GM12878 (cell line): ENCODE results near the gene LRRN2. TPM values are rescaled to one million over a fixed set of nuclear protein-coding genes. Genes with fewer than 3 reads are reported as not detected.

Experiments used
- ATAC-seq: fragments of 200-7000 bp; cut with Tn5 transposase; 3 replicates; pipeline ENCODE4 v1.9.1; 2020; ENCODE audit warnings: mild to moderate bottlenecking, moderate library complexity
- BruUV-seq: library from RNA; stranded (reverse); fragments of 400-500 nt; replicated peaks from 2 replicates; lab custom pipeline; 2021; lab: Mats Ljungman, UMichigan
- CTCF ChIA-PET: fragments of 300-600 bp; sonication (Branson Sonifier 250); formaldehyde crosslinking; extraction: SDS; loops from one replicate; lab custom pipeline; 2021; ENCODE audit warnings: inconsistent platforms; lab: Yijun Ruan, JAX
- POLR2A ChIA-PET: fragments of 350-600 bp; formaldehyde crosslinking; extraction: SDS; loops from one replicate; lab custom pipeline; 2021; ENCODE audit warnings: inconsistent platforms; lab: Charles Lee
- RAD21 ChIA-PET: fragments of 300-600 bp; sonication (Branson Sonifier 250); formaldehyde crosslinking; loops from one replicate; lab custom pipeline; 2023; ENCODE audit warnings: antibody characterized with exemption; ENCODE audit not compliant: unreplicated experiment; lab: Charles Lee
- SMC1A ChIA-PET: fragments of 300-600 bp; sonication (Branson Sonifier 250); formaldehyde crosslinking; loops from one replicate; lab custom pipeline; 2023; ENCODE audit not compliant: unreplicated experiment, uncharacterized antibody; lab: Charles Lee
- DNase-seq: peaks from one replicate; pipeline ENCODE4 v3.0.0-alpha.2; 2011; ENCODE audit warnings: low read depth, low spot score
- FAIRE-seq: peaks from 3 replicates; lab custom pipeline; 2011; peaks lifted over from hg19 to GRCh38; lab: Jason Lieb, UNC
- H2AFZ ChIP-seq: 2 replicates; pipeline ENCODE4 v1.6.0; 2011; ENCODE audit warnings: low read depth, low read length, control low read depth; ENCODE audit not compliant: control insufficient read depth
- H3K27ac ChIP-seq: 2 replicates; pipeline ENCODE4 v1.5.1; 2011; ENCODE audit warnings: control low read depth; ENCODE audit not compliant: control insufficient read depth, insufficient read depth
- H3K27me3 ChIP-seq, 2 experiments: replicated peaks in 1 of 2; 2 replicates each; pipeline versions ENCODE4 v1.6.0 to v1.6.1; 2011; ENCODE audit warnings: low read length in 1 of 2; ENCODE audit not compliant: control insufficient read depth in 2 of 2, insufficient read depth in 2 of 2
- H3K36me3 ChIP-seq, 2 experiments: 2 replicates each; pipeline ENCODE4 v1.5.1; 2011; ENCODE audit warnings: low read length in 1 of 2; ENCODE audit not compliant: control insufficient read depth in 2 of 2, insufficient read depth in 2 of 2
- H3K4me1 ChIP-seq: 2 replicates; pipeline ENCODE4 v1.6.1; 2011; ENCODE audit warnings: mild to moderate bottlenecking, low read length, moderate library complexity, mixed read lengths; ENCODE audit not compliant: control insufficient read depth, insufficient read depth
- H3K4me2 ChIP-seq: 2 replicates; pipeline ENCODE4 v1.6.0; 2011; ENCODE audit warnings: control low read depth; ENCODE audit not compliant: control insufficient read depth, insufficient read depth
- H3K4me3 ChIP-seq: fragments of 200-600 bp; sonication (generic); 2 replicates; pipeline ENCODE4 v1.5.1; 2016
- H3K79me2 ChIP-seq: 2 replicates; pipeline ENCODE4 v1.6.0; 2011; ENCODE audit warnings: low read length; ENCODE audit not compliant: control insufficient read depth, insufficient read depth
- H3K9ac ChIP-seq: 2 replicates; pipeline ENCODE4 v1.8.0; 2011; ENCODE audit warnings: low read length, control low read depth, mixed read lengths; ENCODE audit not compliant: control insufficient read depth, insufficient read depth
- H3K9me3 ChIP-seq: replicated peaks from 3 replicates; pipeline ENCODE4 v1.5.1; 2011; ENCODE audit warnings: mild to moderate bottlenecking, low read length; ENCODE audit not compliant: control insufficient read depth, insufficient read depth
- H4K20me1 ChIP-seq: 2 replicates; pipeline ENCODE4 v1.6.0; 2011; ENCODE audit not compliant: control insufficient read depth, insufficient read depth
- EED ChIP-seq: sonication (generic); IDR thresholded peaks from 2 replicates; pipeline ENCODE4 v1.6.1; 2016; ENCODE audit warnings: antibody characterized with exemption, low read depth
- MTA2 ChIP-seq: fragments of 450-650 bp; IDR thresholded peaks from 2 replicates; pipeline ENCODE4 v1.6.1; 2016; ENCODE audit warnings: low read depth, mild to moderate bottlenecking, moderate library complexity
- POLR2A ChIP-seq: IDR thresholded peaks from 2 replicates; pipeline ENCODE4 v1.6.1; 2011; ENCODE audit warnings: low read depth, mild to moderate bottlenecking, low read length
- RCOR1 ChIP-seq: conservative IDR thresholded peaks from 2 replicates; pipeline ENCODE4 v1.6.1; 2012; ENCODE audit warnings: low read depth, low read length, improper control_type of control experiment
- TAF1 ChIP-seq: IDR thresholded peaks from 2 replicates; pipeline ENCODE4 v1.6.1; 2011; ENCODE audit warnings: mild to moderate bottlenecking, low read depth, low read length, borderline replicate concordance
- ZNF207 ChIP-seq: fragments of 450-650 bp; IDR thresholded peaks from 2 replicates; pipeline ENCODE4 v1.6.1; 2014; ENCODE audit warnings: antibody characterized with exemption, mild to moderate bottlenecking, borderline replicate concordance
- ZSCAN29 ChIP-seq: fragments of 450-650 bp; IDR thresholded peaks from 2 replicates; pipeline ENCODE4 v1.6.1; 2017; ENCODE audit warnings: mild to moderate bottlenecking, moderate library complexity
- WGBS: methylation state at CpG from one replicate; pipeline ENCODE4 v1.1.6; 2016; ENCODE audit warnings: low lambda C conversion rate; ENCODE audit not compliant: insufficient replicate concordance, insufficient coverage; ENCODE audit errors: missing lambda C conversion rate; 5-methylcytosine and 5-hydroxymethylcytosine counted together
- in situ Hi-C: fragments of 300-500 bp; cut with MboI; formaldehyde crosslinking; loops from 9 replicates; pipeline ENCODE4 v1.14.3; 2018; ENCODE audit warnings: mixed read lengths
- intact Hi-C: fragments of 100-400 bp; cut with micrococcal nuclease; formaldehyde crosslinking; loops from one replicate; pipeline ENCODE4 v1.14.2; 2022; ENCODE audit not compliant: unreplicated experiment
- polyA plus RNA-seq, 11 experiments: library from polyadenylated mRNA; depleted of rRNA in 4 of 11; unstranded in 6 of 11; stranded (reverse) in 5 of 11; fragments of >200 nt; fragmentation: Nextera tagmentation in 4 of 11; fragmentation: Illumina TruSeq in 1 of 11; extraction: Ambion mirVana in 4 of 11; extraction: Trizol in 1 of 11; gene quantifications; 1 replicate in 1 of 11; 2 replicates in 10 of 11; pipeline versions ENCODE4 v1.2.1 to v1.2.3, GENCODE V29; 2011 to 2016; ENCODE audit warnings: inconsistent platforms in 2 of 11, missing spikeins in 2 of 11, low read depth in 1 of 11
- total RNA-seq, 4 experiments: library from RNA; depleted of rRNA in 3 of 4; stranded (reverse); fragments of >200 nt in 3 of 4; fragmentation: Illumina TruSeq in 1 of 4; extraction: Trizol in 1 of 4; gene quantifications; 2 replicates each; pipeline versions ENCODE4 v1.2.1 to v1.2.3, GENCODE V29; 2013 to 2021
- TF ChIP-seq, protein P1 (sequence below): fragments of 450-650 bp; formaldehyde crosslinking; IDR thresholded peaks from 2 replicates; pipeline ENCODE4 v1.4.0; 2022; ENCODE audit warnings: mild to moderate bottlenecking, moderate library complexity
- TF ChIP-seq, protein P2 (sequence below): fragments of 150-350 bp; IDR thresholded peaks from 2 replicates; pipeline ENCODE4 v1.6.1; 2014; ENCODE audit warnings: mild to moderate bottlenecking, low read depth, low read length

The LRRN2 gene
- total and polyA plus RNA-seq, 10 of the 15 experiments (the other 5 are each of a cell fraction or from before 2014, with no cell fraction given) = not detected

GRCh38 chr1:204592246-204592948, 93.1 kb downstream of the LRRN2 start:
- ATAC-seq (no peak), FAIRE-seq (no peak), DNase-seq (no peak)
- H3K4me2 ChIP-seq = no peak overlapping the region
- H3K9me3 ChIP-seq = no peaks in the 10 kb centered on the region
- no peak for TF ChIP-seq RCOR1
- no peak for TF ChIP-seq MTA2
- TF ChIP-seq ZSCAN29 = no peak
- TF ChIP-seq TAF1 = no peak
- TF ChIP-seq, protein P1, sequence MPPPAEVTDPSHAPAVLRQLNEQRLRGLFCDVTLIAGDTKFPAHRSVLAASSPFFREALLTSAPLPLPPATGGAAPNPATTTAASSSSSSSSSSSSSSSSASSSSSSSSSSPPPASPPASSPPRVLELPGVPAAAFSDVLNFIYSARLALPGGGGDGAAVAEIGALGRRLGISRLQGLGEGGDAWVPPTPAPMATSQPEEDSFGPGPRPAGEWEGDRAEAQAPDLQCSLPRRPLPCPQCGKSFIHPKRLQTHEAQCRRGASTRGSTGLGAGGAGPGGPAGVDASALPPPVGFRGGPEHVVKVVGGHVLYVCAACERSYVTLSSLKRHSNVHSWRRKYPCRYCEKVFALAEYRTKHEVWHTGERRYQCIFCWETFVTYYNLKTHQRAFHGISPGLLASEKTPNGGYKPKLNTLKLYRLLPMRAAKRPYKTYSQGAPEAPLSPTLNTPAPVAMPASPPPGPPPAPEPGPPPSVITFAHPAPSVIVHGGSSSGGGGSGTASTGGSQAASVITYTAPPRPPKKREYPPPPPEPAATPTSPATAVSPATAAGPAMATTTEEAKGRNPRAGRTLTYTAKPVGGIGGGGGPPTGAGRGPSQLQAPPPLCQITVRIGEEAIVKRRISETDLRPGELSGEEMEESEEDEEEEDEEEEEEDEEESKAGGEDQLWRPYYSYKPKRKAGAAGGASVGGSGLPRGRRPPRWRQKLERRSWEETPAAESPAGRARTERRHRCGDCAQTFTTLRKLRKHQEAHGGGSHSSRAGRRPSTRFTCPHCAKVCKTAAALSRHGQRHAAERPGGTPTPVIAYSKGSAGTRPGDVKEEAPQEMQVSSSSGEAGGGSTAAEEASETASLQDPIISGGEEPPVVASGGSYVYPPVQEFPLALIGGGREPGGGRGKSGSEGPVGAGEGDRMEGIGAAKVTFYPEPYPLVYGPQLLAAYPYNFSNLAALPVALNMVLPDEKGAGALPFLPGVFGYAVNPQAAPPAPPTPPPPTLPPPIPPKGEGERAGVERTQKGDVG = no peak
- TF ChIP-seq ZNF207 = no peak
- TF ChIP-seq, protein P2, sequence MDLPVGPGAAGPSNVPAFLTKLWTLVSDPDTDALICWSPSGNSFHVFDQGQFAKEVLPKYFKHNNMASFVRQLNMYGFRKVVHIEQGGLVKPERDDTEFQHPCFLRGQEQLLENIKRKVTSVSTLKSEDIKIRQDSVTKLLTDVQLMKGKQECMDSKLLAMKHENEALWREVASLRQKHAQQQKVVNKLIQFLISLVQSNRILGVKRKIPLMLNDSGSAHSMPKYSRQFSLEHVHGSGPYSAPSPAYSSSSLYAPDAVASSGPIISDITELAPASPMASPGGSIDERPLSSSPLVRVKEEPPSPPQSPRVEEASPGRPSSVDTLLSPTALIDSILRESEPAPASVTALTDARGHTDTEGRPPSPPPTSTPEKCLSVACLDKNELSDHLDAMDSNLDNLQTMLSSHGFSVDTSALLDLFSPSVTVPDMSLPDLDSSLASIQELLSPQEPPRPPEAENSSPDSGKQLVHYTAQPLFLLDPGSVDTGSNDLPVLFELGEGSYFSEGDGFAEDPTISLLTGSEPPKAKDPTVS = no peak
- TF ChIP-seq EED = no peak
- no peak for TF ChIP-seq POLR2A
- no peak overlapping the region for H3K4me3 ChIP-seq
- no peak overlapping the region for H3K27ac ChIP-seq
- POLR2A ChIA-PET = no interaction called here
- H3K4me1 ChIP-seq = no peaks in the 10 kb centered on the region
- H3K9ac ChIP-seq = no peak overlapping the region
- no TSS peak for BruUV-seq
- no peaks in the 10 kb centered on the region for H4K20me1 ChIP-seq
- CTCF ChIA-PET = interaction anchor here (1.8 kb wide), 1 partner anchor 214 kb away, joined by 5 read pairs; no protein-coding TSS in a partner anchor
- H2AFZ ChIP-seq = no peak overlapping the region
- WGBS = 34% methylated on average over 10 of the region's 10 CpGs
- intact Hi-C loops = no loop called here
- H3K79me2 ChIP-seq = no peaks in the 10 kb centered on the region
- RAD21 ChIA-PET = no interaction called here
- no peaks in the 10 kb centered on the region for H3K27me3 ChIP-seq
- SMC1A ChIA-PET = no interaction called here
- in situ Hi-C loops = no loop called here
- no peaks in the 10 kb centered on the region for H3K36me3 ChIP-seq
